GM18511 (cell line): ENCODE data around the gene SLC36A1.

Source experiments
- ATAC-seq: cut with Tn5 transposase; IDR thresholded peaks from one replicate; pipeline ENCODE4 v1.9.1; 2021; ENCODE audit warnings: mild to moderate bottlenecking, moderate library complexity; ENCODE audit not compliant: unreplicated experiment

SLC36A1 gene

DNA sequence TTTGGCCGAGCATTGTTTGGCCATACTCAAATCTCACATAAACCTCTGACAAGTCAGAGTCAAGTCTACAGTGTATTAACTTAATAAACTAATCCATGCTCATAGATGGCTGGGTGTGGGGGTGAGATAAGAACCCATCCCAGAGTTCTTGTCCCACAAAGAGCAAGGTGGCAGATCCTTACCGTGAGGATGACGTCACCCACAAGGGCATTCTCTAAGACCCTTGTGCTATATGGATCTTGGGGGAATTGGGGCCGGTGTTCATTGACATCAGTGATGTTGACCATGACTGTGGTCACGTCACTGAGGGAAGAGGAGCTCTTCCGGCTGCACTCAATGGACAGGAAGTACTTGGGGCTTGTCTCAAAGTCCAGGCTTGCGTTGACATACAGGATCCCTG lies 81.6 kb downstream of the SLC36A1 start:
- no peak for ATAC-seq

DNA sequence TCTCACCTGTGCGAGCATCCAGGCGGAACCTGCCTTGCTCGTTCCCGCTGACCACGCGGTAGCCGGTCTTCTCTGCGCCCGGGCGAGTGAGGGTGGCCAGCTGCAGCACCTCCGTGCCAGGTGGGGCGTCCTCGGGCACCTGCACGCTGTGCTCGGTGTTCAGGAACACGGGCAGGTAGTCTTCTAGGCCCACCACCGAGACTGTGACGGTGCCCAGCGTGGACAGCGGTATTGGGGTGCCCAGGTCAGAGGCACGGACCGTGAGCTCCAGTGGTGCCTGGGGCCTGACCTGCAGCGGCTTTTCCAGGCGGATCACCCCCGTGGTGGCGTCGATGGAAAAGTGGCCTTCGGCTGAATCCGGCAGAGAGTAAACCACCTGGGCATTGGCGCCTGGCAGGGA lies 84.2 kb downstream of the SLC36A1 start:
- ATAC-seq: no peak

DNA sequence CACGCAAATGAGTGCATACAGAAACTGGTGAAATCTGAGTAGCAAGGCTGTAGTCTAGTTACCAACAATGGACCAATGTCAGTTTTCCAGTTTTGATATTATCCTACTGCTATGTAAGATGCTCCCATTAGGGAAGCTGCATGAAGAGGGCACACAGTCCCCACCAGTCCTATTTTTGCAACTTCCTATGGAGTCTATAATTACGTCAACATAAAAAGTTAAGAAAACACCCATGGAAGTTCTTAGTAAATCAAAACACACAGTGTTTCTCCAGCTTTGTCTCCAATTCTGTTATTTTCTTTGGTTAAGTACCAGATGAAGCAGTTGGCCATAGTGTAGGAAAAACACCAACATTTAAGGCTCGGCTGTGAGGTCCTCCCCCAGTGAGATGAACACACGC lies 85.0 kb downstream of the SLC36A1 start:
- ATAC-seq: no peak

DNA sequence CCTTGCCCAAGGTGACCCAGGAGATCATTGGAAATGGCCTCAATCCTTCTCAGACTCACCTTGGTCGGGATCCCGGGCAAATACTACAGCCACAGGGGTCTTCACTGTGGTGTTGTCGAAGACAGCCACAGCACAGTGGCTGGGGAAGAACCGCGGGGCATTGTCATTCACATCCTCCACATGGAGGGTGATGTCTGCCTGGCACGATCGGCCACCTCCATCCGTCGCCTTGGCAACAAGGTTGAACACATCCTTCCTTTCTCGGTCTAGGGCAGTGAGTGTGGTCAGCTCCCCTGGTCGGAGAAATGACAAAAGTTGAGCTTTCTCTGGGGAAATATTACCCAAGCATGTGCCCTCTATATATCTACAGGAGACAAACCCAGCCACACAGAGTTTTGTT lies 86.9 kb downstream of the SLC36A1 start:
- ATAC-seq: no peak

DNA sequence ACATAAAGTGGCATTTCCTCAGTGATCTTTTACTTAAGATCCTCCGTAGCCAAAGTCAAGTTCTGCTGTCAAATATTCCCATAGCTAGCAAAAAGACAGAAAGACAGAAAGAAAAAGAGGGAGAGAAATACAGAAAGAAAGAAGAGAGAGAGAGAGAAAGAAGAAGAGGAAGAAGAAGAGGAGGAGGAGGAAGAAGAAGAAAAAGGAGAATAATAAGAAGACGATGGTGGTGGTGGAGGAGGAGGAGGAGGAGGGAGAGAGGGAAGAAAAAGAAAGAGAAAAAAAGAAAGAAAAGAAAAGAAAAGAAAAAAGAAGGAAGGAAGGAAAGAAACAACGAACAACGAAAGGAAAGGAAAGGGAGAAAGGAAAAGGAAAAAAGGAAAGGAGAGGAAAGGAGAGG lies 89.6 kb downstream of the SLC36A1 start:
- no peak for ATAC-seq

DNA sequence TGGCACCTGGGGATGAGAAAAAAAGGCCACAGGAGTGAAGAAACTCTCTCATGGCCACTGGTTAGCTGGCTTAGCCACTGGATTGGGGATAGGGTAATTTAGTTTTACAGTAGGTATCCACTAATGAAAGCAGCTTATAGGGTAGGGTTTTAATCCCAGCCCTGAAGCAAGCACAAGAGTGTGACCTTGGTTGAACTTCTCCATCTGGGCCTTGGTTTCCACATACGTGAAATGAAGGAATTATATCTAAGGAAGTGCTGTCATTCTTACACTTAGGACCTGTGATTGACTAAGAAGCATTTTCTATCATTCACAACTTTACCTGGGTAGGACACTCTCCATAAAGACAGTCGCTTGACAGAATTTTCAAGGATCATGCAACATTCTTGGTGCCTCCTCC lies 94.2 kb downstream of the SLC36A1 start:
- no peak for ATAC-seq
